GM21786 (cell line): Measurements from ENCODE around the gene MTSS2.

Experiments used
- ATAC-seq: cut with Tn5 transposase; IDR thresholded peaks from one replicate; pipeline ENCODE4 v1.9.1; 2021; ENCODE audit not compliant: unreplicated experiment

MTSS2 gene

GRCh38 chr16:70715055-70715858 is 29.4 kb upstream of the MTSS2 start:
- no peak for ATAC-seq

DNA sequence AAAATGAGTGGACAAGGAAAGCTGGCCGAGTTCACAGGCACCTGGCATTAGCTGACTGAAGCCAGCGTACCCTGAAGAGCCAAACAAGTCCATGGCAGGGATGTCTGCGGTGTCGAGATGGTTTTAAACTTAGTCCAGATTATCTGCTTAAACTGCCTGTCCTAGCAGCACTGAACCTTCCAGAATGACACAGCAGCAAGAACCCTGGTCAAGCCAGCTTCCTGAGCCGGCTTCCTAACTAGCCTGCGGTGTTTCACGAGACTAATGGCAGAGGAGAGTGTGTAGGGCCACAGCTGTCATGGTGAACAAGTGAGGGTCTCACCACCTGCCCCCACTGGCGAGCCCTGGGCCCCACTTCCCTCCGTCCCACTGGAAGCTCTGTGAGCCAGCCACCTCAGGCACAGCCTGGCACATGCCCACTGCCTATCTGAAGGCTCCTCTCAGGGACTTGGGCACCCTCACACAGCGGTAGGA is 28.8 kb upstream of the MTSS2 start:
- no peak for ATAC-seq

GRCh38 chr16:70713824-70714223 is 28.0 kb upstream of the MTSS2 start:
- no peak for ATAC-seq

DNA sequence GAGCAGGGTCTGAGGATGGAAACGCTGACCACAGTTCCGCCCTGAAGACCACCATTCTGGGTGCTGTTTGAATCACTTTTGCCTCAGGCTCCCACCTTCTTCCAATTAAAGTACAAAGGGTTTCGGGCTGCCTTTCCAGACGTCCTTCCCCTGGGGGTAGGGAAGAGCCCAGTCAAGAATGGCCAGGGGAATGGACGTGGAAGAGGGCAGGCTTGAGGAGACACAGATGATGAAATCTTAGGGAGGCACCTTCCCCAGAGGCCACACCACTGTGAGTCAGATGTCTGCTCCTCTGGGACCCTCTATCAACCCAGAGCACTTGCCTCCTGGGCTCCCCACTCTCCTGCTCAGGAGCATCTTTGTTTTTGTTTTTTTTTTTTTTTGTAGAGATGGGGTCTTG is 27.5 kb upstream of the MTSS2 start:
- ATAC-seq: no peak

DNA sequence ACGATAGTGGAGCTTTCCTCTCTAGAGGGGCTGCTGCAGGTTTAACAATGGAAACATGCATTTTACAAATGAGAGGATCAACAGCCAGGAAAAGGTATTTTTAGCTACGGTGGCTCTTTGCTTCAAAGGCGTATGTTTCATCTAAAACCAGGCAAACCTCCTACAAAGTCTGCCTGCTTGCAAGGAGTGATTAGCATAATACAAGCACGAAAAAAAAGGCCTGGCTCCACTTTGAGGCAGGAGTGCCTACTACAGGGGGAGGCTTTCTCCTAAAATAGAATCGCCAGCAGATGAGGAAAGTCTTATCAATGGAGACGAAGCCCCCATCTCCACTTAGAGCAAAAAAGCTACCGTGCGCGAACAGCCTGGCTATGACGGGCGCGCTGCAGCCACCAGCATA is 27.1 kb upstream of the MTSS2 start:
- no peak for ATAC-seq

- no peak for ATAC-seq
Observed at GRCh38 chr16:70712359-70712758, 26.5 kb upstream of the MTSS2 start.

DNA sequence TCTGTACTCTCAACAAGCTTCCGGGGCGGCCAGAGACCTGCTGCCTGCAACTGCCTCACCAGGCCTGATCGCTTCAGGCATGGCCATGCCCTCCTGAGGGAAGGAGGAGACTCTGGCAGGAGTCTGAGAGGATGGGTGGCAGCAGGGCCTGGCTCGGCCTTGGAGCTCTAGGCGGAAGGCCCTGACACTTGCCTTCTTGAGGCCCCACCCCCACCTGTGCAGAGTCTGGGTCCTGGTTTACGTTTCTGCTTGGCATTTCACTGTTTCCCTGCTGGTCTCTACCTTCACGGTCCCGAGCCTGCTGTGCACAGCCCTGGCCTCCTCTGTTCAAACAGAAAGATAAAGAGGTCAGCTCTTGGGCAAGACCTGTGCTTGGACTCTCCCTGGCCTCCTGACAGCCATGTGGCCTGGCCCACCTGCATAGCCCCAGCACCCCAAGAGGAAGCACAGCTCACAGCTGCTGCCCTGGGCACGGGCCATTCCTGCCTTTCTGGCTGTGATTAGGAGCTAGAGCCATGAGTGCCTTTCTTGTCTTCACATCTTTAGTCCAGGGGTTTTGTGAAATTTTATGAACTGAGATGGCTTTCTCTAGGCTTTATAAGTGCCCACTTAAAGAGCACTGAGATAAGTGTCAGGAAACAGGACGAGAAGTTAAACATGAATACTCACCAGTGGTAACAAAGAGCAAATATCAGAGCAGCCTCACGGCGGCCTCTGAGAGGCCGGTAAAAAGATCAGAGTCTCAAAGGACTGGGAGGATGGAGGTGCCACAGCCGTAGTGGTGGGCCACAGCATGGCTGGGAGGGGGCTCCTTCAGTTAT is 25.6 kb upstream of the MTSS2 start:
- no peak for ATAC-seq

DNA sequence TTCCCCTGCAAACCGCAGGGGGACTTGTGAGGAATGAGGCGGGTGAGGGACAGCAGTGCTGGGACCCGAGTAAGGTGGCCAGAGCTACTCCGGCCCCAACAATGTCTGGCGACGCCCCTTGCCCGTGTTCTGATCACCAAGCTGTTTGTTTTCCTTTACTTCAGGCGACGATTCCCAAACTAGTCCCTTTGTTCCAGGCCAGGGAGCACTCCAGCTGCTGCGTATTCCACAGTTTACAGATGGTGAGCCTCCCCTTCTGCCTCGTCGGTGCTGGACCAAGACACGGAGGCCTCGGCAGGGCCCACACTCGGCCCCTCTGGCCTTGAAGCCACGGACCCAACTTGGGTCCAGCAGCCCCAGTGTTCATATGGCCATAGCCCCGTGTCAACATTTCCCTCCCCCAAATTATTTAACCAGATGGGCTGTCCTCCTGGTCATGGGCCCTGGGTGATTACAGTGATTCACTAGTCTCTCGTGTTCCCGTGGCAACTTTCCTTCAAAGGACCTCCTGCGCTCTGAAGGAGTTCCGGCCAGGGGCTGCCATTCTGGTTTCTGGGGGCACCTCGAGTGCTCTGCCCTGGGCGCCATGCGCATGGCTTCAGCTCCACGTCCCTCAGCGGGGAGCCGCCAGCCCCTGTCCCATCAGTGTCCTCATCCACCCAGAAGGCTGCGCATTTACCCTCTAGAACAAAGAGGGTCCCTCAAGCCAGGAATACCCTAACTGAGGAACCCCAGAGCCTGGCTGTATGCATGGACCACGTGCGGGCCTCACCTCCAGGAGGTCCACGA is 24.8 kb upstream of the MTSS2 start:
- ATAC-seq: no peak

- no peak for ATAC-seq
Observed at GRCh38 chr16:70709942-70710341, 24.1 kb upstream of the MTSS2 start.

GRCh38 chr16:70709457-70709856 is 23.6 kb upstream of the MTSS2 start:
- no peak for ATAC-seq

- ATAC-seq: no peak
Observed at GRCh38 chr16:70708366-70709246, 22.8 kb upstream of the MTSS2 start.

GRCh38 chr16:70706948-70707465 is 21.2 kb upstream of the MTSS2 start:
- no peak for ATAC-seq

DNA sequence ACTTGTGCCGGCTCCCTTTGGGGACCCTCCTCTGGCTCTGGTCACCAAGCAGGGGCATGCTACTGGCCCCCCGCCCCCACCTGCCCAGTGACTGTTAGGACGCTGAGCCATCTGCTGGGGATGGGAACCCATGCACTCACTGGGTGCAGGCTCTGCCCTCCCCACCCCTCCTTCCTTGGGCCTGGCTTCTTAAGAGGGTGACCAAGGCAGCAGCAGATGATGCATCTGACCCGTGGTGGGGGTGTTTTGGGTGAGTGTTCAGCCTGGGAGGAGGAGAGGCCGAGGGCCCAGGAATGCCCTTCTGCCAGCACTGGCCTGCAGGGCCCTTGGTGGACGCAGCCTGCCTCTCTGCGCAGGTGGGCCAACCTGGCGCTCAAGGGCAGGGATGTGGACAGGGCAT is 19.2 kb upstream of the MTSS2 start:
- ATAC-seq: no peak

GRCh38 chr16:70704586-70704985 is 18.7 kb upstream of the MTSS2 start:
- no peak for ATAC-seq

GRCh38 chr16:70703835-70704381 is 18.1 kb upstream of the MTSS2 start:
- no peak for ATAC-seq

- ATAC-seq: no peak
Observed at GRCh38 chr16:70703041-70703834, 17.4 kb upstream of the MTSS2 start.

GRCh38 chr16:70702624-70703023 is 16.8 kb upstream of the MTSS2 start:
- ATAC-seq: no peak

DNA sequence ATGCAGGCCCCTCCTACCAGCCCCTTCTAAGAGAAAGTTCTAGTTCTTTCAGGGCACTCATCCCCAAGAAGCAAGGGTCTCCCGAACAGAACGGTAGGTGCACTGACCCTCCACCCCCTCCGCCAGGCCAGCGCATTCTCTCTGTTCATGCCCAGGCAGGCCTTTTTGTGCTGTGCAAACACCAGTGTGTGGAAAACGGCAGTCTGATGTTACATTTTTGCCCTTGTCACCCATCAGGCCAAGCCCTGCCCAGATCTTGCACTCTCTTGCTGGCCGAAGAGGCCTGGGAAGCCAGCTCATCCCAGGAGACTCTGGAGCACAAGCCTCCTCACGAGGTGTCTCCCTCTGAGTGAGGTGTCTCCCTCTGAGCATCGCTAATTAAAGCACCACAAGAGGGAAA is 16.1 kb upstream of the MTSS2 start:
- ATAC-seq: no peak

GRCh38 chr16:70701596-70701995 is 15.7 kb upstream of the MTSS2 start:
- ATAC-seq: no peak
